OCI-LY7 (cell line): ENCODE data around the gene MTERF1. TPM values are rescaled to one million over a fixed set of nuclear protein-coding genes. Genes with fewer than 3 reads are reported as not detected.
A peak's percentile ranks its signal among the peaks of the same experiment; 100 is the strongest.

Experiments
- BruUV-seq: library from RNA; stranded (reverse); fragments of 400-500 nt; replicated peaks from 2 replicates; lab custom pipeline; 2021; lab: Mats Ljungman, UMichigan
- CTCF ChIA-PET: fragments of 300-600 bp; sonication (Branson Sonifier 250); formaldehyde crosslinking; loops from one replicate; lab custom pipeline; 2022; ENCODE audit warnings: antibody characterized with exemption; ENCODE audit not compliant: unreplicated experiment; lab: Charles Lee
- POLR2A ChIA-PET: fragments of 300-600 bp; sonication (Branson Sonifier 250); formaldehyde crosslinking; loops from one replicate; lab custom pipeline; 2022; ENCODE audit warnings: antibody characterized with exemption; lab: Charles Lee
- DNase-seq: peaks from one replicate; pipeline ENCODE4 v3.0.0-alpha.2; 2015; ENCODE audit warnings: low spot score
- H2AFZ ChIP-seq: fragments of 200-600 bp; sonication (generic), shearing (Covaris generic); 2 replicates; pipeline ENCODE4 v1.6.1; 2014; ENCODE audit warnings: mild to moderate bottlenecking, antibody characterized with exemption, low read length, moderate library complexity
- H3K27ac ChIP-seq: fragments of 200-600 bp; sonication (generic); 2 replicates; pipeline ENCODE4 v1.5.1; 2014; ENCODE audit warnings: mixed run types, low read depth, mild to moderate bottlenecking, moderate library complexity, low read length, inconsistent platforms; ENCODE audit not compliant: poor library complexity, severe bottlenecking
- H3K36me3 ChIP-seq: fragments of 200-600 bp; sonication (generic); 2 replicates; pipeline ENCODE4 v1.6.1; 2014; ENCODE audit warnings: mild to moderate bottlenecking, antibody characterized with exemption, low read length, moderate library complexity, mixed read lengths; ENCODE audit not compliant: insufficient read depth
- H3K4me1 ChIP-seq: fragments of 200-600 bp; sonication (generic); 2 replicates; pipeline ENCODE4 v1.5.1; 2014; ENCODE audit warnings: mild to moderate bottlenecking, low read length; ENCODE audit not compliant: insufficient read depth, poor library complexity, severe bottlenecking
- H3K4me2 ChIP-seq: fragments of 200-600 bp; sonication (generic); 2 replicates; pipeline ENCODE4 v1.6.1; 2014; ENCODE audit warnings: mild to moderate bottlenecking, low read length
- H3K4me3 ChIP-seq: fragments of 200-600 bp; sonication (generic); 2 replicates; pipeline ENCODE4 v1.5.1; 2014; ENCODE audit warnings: mild to moderate bottlenecking, low read depth, low read length; ENCODE audit not compliant: poor library complexity, severe bottlenecking
- H3K79me2 ChIP-seq: fragments of 200-600 bp; sonication (generic); 2 replicates; pipeline ENCODE4 v1.6.1; 2016; ENCODE audit warnings: low read depth, mild to moderate bottlenecking, low read length, moderate library complexity, mixed read lengths; ENCODE audit not compliant: insufficient read depth
- H3K9me2 ChIP-seq: fragments of 200-600 bp; sonication (generic); 2 replicates; pipeline ENCODE4 v1.6.1; 2016; ENCODE audit warnings: mild to moderate bottlenecking, low read length, mixed read lengths; ENCODE audit not compliant: insufficient read depth
- H3K9me3 ChIP-seq: fragments of 200-600 bp; sonication (generic); 2 replicates; pipeline ENCODE4 v1.6.1; 2014; ENCODE audit warnings: mild to moderate bottlenecking, mixed run types, low read length, mixed read lengths
- H4K20me1 ChIP-seq: fragments of 200-600 bp; sonication (generic); 2 replicates; pipeline ENCODE4 v1.6.1; 2014; ENCODE audit warnings: mild to moderate bottlenecking, antibody characterized with exemption, low read length, moderate library complexity, mixed read lengths; ENCODE audit not compliant: insufficient read depth
- EZH2phosphoT487 ChIP-seq: fragments of 200-600 bp; sonication (generic); IDR thresholded peaks from 2 replicates; pipeline ENCODE4 v1.6.1; 2018; ENCODE audit warnings: low read depth, borderline replicate concordance, mild to moderate bottlenecking, mixed run types, antibody characterized with exemption, low read length, moderate library complexity, mixed read lengths
- intact Hi-C: fragments of 100-400 bp; cut with micrococcal nuclease; formaldehyde crosslinking; loops from one replicate; pipeline ENCODE4 v1.10.0; 2022; ENCODE audit not compliant: unreplicated experiment
- total RNA-seq, 2 experiments: library from RNA; depleted of rRNA in 1 of 2; stranded (reverse); fragments of >200 nt in 1 of 2; shearing (Covaris generic) in 1 of 2; gene quantifications; 2 replicates each; pipeline ENCODE4 v1.2.3, GENCODE V29; 2014 to 2022
- TF ChIP-seq, protein P1 (sequence below): fragments of 200-600 bp; sonication (generic); conservative IDR thresholded peaks from 2 replicates; pipeline ENCODE4 v1.5.1; 2014; ENCODE audit warnings: mild to moderate bottlenecking, antibody characterized with exemption, low read length, moderate library complexity, mixed read lengths

The MTERF1 gene
- total RNA-seq, 2 experiments from 2014 or later: 12.6 to 21.4 TPM

DNA sequence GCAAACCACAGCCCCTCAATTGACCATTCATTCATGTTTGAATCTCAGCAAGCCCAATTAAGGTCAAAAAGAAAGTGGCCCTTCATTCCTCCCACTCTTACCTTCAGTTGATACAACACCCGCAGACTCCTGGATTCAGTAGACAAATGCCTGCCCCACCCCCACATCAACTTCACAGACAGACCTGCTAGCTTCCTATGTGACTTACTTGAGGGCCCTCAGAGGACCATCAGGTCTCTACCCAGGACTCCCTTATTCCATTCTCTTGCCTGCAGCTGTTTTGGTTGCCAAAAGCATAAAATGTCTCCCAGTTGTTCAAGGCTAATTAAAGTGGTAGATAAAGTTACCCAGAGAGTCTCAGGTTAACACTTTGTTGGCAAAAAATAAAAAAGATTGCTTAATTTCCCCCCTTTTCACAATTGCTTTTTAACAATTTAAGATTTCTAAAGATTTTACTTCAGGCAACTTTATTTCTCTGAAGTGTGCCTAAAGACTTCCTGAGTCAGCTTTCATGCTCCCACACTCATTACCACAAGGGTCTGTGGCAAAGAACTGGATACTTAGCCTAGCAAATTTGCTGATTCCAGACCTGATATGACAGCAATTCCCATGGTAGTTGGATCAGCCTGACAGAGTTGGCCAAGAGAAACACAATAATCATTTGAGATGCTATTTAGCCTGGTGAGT is 3.3 kb upstream of the MTERF1 start:
- ChIA-PET POLR2A (no interaction called here), CTCF (no interaction called here)
- H3K4me2 ChIP-seq: no peak overlapping the region
- no peak for DNase-seq
- no peak overlapping the region for H3K27ac ChIP-seq
- no TSS peak for BruUV-seq
- peaks cover 16% of the 10 kb centered on the region; the same call in 1 of the 2 replicates for H3K79me2 ChIP-seq
- peaks cover 11% of the 10 kb centered on the region for H3K4me1 ChIP-seq
- intact Hi-C loops: loop anchor here (5.0 kb wide), 2 partner anchors 52 to 248 kb away; partner anchors contain the start of gene CYP51A1
- H3K9me2 ChIP-seq: no peaks in the 10 kb centered on the region
- no peaks in the 10 kb centered on the region for H3K9me3 ChIP-seq
- no peak for TF ChIP-seq EZH2phosphoT487
- TF ChIP-seq, protein P1, sequence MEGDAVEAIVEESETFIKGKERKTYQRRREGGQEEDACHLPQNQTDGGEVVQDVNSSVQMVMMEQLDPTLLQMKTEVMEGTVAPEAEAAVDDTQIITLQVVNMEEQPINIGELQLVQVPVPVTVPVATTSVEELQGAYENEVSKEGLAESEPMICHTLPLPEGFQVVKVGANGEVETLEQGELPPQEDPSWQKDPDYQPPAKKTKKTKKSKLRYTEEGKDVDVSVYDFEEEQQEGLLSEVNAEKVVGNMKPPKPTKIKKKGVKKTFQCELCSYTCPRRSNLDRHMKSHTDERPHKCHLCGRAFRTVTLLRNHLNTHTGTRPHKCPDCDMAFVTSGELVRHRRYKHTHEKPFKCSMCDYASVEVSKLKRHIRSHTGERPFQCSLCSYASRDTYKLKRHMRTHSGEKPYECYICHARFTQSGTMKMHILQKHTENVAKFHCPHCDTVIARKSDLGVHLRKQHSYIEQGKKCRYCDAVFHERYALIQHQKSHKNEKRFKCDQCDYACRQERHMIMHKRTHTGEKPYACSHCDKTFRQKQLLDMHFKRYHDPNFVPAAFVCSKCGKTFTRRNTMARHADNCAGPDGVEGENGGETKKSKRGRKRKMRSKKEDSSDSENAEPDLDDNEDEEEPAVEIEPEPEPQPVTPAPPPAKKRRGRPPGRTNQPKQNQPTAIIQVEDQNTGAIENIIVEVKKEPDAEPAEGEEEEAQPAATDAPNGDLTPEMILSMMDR: no peak
- no peaks in the 10 kb centered on the region for H4K20me1 ChIP-seq
- H3K4me3 ChIP-seq: no peak overlapping the region
- H3K36me3 ChIP-seq: no peaks in the 10 kb centered on the region; the same call in 1 of the 2 replicates
- H2AFZ ChIP-seq: no peak overlapping the region

DNA sequence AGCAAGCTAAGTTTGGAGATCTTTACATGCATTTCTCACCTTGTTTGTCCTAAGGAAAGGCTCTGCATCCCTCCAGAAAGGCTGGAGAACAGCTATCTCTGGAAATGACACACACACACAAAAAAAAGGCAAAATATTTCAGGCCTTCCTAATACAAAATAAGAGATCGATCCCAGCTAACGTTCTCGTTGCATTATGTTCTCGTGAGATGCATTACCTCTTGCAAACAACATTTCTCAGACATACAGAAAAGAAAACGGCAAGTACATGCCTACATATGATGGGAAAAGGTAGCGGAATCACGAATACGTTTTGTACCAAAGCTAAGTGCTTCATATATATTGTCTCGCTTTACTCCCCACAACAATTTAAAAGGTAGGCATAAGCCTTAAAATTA is 488 bp downstream of the MTERF1 start:
- peak overlapping the region; percentile 92 for H3K4me2 ChIP-seq
- H3K9me2 ChIP-seq: no peaks in the 10 kb centered on the region
- peak overlapping the region; percentile 86 for H3K4me3 ChIP-seq
- CTCF ChIA-PET: interaction anchor here (0.6 to 0.8 kb wide), 2 partner anchors 60 to 234 kb away, joined by 3 read pairs; no protein-coding TSS in a partner anchor
- POLR2A ChIA-PET: interaction anchor here (0.6 to 1.6 kb wide), 9 partner anchors 9 to 568 kb away, joined by 3 to 11 read pairs (median 4); partner anchors contain the start of genes AKAP9 and GATAD1
- BruUV-seq: TSS peak; percentile 90
- H3K27ac ChIP-seq: peak overlapping the region; percentile 21
- peaks cover 11% of the 10 kb centered on the region for H3K4me1 ChIP-seq
- H3K9me3 ChIP-seq: no peaks in the 10 kb centered on the region
- no peaks in the 10 kb centered on the region for H4K20me1 ChIP-seq
- no peak for DNase-seq
- peaks cover 22% of the 10 kb centered on the region for H3K36me3 ChIP-seq
- H2AFZ ChIP-seq: peak overlapping the region; percentile 98; the same call in 1 of the 2 replicates
- intact Hi-C loops: loop anchor here (1.0 to 5.0 kb wide), 5 partner anchors 48 to 567 kb away; partner anchors contain the start of genes AKAP9, CYP51A1 and GATAD1
- H3K79me2 ChIP-seq: peaks cover 17% of the 10 kb centered on the region; the same call in 1 of the 2 replicates
- no peak for TF ChIP-seq EZH2phosphoT487
- TF ChIP-seq, protein P1: no peak
